ENCODE results near the gene MYO3B.

The MYO3B gene

GRCh38 chr2:170161516-170162270 is 16.3 kb upstream of the MYO3B start:
- DNase-seq (ENCODE audit: low read depth): no peak
- TF ChIP-seq CTCF (conservative IDR thresholded peaks at IDR 0.05; ENCODE audit: low read depth, low read length): no peak
- no peak overlapping the region for H3K4me3 ChIP-seq (ENCODE audit: low read length)

- TF ChIP-seq CTCF (conservative IDR thresholded peaks at IDR 0.05; ENCODE audit: low read depth, low read length): no peak
- no peak overlapping the region for H3K4me3 ChIP-seq (ENCODE audit: low read length)
Measured at GRCh38 chr2:170162271-170162632, 15.7 kb upstream of the MYO3B start.

GRCh38 chr2:170163411-170164065 is 14.4 kb upstream of the MYO3B start:
- no peak for DNase-seq (ENCODE audit: low read depth)
- H3K4me3 ChIP-seq (ENCODE audit: low read length): no peak overlapping the region
- TF ChIP-seq CTCF (conservative IDR thresholded peaks at IDR 0.05; ENCODE audit: low read depth, low read length): no peak

More at GRCh38 chr2:170162271-170162632, 15.7 kb upstream of the MYO3B start:
- DNase-seq (ENCODE audit: low read depth): no peak

GRCh38 chr2:170165129-170165528 is 12.8 kb upstream of the MYO3B start:
- H3K4me3 ChIP-seq (ENCODE audit: low read length): no peak overlapping the region
- no peak for TF ChIP-seq CTCF (conservative IDR thresholded peaks at IDR 0.05; ENCODE audit: low read depth, low read length)
- DNase-seq (ENCODE audit: low read depth): no peak

GRCh38 chr2:170166735-170167134 is 11.2 kb upstream of the MYO3B start:
- no peak for DNase-seq (ENCODE audit: low read depth)
- no peak overlapping the region for H3K4me3 ChIP-seq (ENCODE audit: low read length)
- TF ChIP-seq CTCF (conservative IDR thresholded peaks at IDR 0.05; ENCODE audit: low read depth, low read length): no peak

GRCh38 chr2:170170281-170171040 is 7.5 kb upstream of the MYO3B start:
- H3K4me3 ChIP-seq (ENCODE audit: low read length): no peak overlapping the region
- no peak for TF ChIP-seq CTCF (conservative IDR thresholded peaks at IDR 0.05; ENCODE audit: low read depth, low read length)
- DNase-seq (ENCODE audit: low read depth): no peak

Measured in retinal pigment epithelial cell (primary cell).